ENCODE results near the gene RIMBP3C.
"Not testable (repeated sequence)": the region's sequence is repeated elsewhere in the genome, so short reads cannot be mapped to it uniquely, and the experiment has no call there.

RIMBP3C gene, protein sequence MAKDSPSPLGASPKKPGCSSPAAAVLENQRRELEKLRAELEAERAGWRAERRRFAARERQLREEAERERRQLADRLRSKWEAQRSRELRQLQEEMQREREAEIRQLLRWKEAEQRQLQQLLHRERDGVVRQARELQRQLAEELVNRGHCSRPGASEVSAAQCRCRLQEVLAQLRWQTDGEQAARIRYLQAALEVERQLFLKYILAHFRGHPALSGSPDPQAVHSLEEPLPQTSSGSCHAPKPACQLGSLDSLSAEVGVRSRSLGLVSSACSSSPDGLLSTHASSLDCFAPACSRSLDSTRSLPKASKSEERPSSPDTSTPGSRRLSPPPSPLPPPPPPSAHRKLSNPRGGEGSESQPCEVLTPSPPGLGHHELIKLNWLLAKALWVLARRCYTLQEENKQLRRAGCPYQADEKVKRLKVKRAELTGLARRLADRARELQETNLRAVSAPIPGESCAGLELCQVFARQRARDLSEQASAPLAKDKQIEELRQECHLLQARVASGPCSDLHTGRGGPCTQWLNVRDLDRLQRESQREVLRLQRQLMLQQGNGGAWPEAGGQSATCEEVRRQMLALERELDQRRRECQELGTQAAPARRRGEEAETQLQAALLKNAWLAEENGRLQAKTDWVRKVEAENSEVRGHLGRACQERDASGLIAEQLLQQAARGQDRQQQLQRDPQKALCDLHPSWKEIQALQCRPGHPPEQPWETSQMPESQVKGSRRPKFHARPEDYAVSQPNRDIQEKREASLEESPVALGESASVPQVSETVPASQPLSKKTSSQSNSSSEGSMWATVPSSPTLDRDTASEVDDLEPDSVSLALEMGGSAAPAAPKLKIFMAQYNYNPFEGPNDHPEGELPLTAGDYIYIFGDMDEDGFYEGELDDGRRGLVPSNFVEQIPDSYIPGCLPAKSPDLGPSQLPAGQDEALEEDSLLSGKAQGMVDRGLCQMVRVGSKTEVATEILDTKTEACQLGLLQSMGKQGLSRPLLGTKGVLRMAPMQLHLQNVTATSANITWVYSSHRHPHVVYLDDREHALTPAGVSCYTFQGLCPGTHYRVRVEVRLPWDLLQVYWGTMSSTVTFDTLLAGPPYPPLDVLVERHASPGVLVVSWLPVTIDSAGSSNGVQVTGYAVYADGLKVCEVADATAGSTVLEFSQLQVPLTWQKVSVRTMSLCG (N-terminal part only)

DNA sequence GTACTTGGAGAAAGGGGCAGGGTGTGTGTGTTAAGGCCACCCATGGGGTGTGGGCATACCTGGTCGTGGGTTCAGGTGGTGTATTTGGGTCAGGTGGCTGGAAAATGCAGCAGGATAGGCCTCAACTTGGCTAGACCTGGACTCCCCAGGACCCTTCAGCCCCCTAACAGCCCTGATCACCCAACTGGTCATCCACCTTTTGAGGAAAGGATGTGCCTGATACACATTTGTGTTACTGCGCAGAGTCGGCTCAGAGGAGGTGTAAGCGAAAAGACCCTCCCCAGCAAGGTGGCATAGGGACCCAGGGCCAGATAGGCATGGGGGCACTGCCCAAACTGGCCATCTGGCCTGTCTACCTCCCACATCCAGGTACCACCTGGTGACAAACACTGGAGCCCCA is at the start of gene RIMBP3C:
Gene RIMBP3C (minus strand): TSS at position 101 of the 400 bp plus-strand sequence. CDS start 485 bp downstream, outside the sequence.
- DNase-seq, result not testable (repeated sequence)

DNA sequence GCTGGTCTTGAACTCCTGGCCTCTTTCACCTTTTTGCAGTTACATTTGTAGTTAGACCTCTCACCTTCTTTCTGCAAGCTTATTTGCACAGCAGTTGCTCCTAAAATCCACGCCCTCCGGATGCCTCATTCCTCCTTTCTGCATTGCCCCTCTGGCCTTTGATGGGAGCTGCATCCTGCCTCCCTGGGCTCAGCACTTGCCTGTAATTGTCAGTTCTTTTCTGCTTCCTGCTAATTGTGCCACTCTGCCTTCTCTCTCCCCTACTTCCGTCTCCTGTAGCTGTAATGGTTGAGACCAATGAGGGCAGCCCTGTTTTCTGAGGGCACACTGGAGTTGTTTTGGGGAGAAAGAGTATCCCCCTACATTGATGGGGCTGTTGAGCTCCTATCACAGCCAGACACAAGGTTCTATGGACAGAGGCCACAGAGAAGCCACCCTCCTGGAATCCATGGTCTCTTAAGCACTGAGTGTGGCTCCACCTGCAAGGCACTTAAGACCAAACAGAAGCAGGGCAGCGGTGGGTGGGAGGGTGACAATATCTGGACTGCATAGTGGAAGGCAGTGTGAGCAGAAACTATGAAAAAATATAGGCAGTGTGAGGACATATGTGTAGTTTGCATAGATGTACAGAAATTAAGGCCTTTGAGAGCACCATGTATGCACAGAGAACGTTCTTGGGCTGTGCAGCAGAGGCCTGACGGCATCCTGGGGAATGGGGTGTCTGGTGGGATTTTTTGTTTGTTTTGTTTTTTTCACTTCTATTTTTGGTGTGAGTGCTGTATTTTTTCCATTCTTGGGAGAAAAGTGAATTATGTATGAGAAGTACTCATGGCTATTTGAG is 48.0 kb upstream of the RIMBP3C start:
- no peak for DNase-seq

DNA sequence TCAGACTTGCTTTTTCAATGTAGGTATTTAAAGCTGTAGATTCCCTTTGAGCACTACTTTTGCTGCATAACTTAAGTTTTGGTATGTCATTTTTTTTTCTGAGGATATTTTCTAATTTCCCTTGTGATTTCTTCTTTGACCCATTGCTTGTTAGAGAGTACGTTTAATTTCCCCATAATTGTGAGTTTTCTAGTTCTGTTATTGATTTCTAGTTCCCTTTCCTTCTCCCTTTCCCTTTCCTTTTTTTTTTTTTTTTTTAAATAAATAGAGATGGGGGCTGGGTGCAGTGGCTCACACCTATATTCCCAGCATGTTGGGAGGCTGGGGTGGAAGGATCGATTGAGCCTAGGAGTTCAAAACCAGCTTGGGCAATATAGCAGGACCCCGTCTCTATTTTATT is 47.0 kb upstream of the RIMBP3C start:
- no peak for DNase-seq

DNA sequence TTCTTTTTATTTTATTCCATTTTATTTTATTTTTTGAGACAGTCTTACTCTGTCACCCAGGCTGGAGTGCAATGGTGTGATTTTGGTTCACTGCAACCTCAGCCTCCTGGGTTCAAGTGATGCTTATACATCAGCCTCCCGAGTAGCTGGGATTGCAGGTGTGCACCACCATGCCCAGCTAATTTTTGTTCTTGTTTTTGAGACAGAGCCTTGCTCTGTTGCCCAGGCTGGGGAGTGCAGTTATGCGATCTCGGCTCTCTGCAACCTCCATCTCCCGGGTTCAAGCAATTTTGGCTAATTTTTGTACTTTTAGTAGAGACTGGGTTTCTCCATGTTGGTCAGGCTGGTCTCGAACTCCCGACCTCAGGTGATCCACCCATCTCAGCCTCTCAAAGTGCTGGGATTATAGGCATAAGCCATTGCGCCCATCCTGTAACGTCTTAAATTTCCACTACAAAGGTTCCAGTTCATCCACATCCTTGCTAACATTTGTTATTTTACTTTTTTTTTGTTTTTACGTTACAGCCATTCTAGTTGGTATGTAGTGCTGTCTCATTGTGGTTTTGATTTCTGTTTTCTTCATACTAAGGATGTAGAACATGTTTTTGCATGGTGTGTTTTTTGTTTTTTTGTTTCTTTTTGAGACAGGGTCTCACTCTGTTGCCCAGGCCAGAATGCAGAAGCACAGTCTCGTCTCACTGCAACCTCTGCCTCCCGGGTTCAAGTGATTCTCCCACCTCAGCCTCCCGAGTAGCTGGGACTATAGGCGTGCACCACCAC is 45.3 kb upstream of the RIMBP3C start:
- not testable (repeated sequence) for DNase-seq

DNA sequence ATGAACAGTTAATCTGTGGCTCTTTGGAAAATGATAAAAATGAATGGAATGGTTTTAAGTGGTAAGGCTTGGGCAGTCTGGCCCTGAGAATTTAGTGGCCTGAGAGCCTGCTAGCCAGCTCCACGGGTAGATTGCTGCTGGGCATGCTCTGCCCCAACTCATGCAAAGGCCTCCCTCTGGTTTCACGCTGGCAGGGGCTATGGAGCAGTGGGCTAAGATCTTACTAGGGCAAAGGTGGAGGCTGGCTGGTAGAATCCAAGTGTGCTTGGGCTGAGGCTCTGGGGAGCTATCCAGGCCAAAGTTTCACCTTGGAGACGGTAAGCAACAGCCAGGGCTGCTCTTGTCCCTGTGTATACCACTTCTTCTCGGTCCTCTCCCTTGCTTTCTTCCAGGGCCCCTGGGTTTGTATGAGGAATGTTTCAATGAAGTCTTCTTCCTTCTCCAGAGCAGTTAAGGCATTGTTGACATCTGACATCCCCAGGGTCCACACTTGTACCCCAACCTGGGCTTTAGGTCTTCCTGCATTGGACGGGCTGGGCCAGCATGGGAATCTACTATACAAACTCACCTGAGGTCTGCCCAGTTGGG is 43.7 kb upstream of the RIMBP3C start:
- no peak for DNase-seq

DNA sequence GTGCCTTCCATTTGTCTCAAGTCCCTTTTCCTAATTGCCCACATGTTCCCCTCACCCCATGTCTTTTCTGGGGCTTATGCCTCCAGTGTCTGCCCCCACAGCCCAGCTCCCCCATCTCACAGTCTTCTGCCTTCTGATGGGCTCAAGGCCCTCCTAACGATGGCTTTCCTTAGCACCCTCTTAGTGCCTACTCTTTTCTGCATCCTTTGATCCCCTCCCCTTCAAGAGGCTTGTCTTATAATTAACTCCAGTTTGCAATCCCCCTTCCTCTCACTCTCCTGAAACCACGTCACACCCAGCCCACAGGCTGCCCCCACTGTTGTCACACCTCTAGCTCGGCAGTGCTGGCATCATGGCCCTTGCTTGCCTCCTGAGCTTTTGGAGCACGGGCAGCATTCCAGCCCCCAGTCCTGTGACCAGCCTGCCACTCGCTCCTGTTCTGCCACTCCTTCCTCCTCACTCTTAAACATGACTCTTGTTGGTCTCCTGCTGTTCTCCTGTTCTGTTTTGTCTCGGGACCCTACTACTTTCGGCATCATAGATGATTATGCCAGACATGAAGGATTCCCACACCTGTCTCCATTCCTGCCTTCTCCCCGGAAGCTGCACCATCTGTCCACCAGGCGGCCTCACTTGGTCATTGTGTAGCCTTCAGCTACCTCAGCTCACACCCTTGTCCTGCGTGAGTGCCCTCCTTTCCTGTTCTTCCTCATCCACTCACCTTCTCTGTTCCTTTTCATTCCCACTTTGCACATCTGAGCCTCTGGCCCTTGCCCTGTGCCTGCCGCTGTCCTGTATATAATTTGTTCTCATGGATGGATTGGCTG is 42.4 kb upstream of the RIMBP3C start:
- DNase-seq, result no peak

DNA sequence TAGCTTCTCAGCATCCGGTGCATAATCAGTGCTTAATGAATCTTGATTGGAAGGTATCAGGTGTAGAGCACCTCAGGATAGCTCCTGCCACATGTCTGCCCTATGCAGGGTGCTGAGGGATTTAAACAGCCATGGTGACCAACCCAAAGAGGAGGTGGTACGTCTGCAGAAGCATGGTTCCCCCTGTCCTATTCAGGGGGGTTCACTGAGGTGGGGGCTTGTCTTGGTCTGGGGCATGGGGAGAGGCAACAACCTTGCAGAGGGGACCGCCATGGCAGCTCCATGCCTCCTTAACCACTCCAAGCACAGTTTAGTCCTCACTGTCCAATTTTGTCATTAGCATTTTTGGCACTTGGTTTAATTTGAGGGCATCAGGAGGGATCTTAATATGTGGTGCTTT is 41.2 kb upstream of the RIMBP3C start:
- no peak for DNase-seq

DNA sequence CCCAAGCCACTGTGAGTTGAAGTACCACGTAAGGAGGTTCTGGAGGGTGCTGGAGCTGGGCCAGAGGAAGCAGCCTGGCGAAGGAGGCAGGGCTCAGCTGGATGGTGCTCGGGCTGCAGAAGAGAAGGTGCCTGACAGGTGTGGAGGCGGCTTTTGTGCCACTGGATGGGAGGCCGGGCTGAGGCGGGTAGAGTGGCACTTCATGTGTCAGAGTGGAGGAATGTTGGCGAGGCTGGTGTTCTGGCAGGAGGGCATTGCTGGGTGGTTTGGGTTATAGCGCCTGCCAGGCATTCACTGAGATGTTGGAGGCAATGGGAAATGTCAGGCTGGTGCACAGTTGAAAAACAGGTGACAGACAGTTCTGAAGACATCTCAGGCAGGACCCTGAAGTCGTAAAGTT is 40.4 kb upstream of the RIMBP3C start:
- DNase-seq, result no peak

DNA sequence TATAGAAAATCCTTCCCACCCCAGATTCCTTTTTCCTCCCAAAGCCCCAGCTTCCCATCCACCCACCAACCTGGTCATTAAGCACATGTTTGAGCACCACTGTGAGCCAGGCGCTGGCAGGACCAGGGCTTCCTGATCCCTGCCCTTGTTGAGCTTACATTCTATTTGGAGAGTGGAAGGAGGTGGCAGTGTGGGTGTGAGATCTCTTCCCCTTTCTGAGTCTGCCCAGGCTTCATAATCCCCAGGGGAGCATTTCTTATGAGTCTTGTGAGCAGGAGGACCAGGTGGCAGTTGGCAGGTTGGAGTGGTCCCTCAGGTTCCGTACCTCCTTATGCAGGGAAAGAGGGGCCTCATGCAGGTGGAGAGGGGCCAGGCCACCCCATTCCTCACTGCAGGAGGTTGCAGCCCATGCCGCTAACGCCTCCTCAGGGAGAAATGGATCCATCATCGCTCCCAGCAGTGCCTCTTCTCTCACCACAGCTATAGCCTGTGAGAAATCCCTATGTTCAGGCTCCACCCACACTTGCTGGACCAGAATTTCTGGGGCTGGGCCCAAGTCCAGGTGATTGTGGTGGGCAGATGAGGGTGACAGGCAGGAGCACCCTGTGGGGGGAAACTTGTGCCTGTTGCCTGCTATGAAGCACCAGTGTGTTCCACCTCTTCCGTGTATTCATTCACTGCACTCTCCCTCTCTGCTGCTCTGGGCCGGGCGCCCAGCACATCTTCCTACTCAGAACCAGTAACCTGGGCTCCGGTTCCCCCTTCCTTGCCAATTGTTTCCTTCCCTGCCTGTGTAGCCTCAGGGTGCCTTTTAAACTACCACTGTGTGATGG is 39.8 kb upstream of the RIMBP3C start:
- DNase-seq, result no peak

DNA sequence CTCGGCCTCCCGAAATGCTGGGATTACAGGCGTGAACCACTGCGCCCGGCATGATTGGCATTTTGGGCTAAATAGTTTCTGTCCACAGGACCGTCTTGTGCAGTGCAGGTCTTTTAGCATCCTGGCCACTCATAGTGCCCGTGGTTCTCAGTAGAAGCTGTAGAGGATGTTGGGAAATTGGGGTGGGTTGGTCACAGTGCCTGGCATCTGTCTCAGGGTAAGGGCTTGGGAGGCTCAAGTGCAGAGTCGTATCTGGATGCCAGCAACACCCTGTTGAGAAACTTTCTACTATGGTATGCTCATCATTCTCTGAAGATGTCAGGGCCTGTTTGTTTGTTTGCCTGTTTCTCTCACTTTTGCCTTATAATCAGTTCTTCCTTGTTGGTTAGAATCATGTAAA is 38.1 kb upstream of the RIMBP3C start:
- DNase-seq, result no peak

DNA sequence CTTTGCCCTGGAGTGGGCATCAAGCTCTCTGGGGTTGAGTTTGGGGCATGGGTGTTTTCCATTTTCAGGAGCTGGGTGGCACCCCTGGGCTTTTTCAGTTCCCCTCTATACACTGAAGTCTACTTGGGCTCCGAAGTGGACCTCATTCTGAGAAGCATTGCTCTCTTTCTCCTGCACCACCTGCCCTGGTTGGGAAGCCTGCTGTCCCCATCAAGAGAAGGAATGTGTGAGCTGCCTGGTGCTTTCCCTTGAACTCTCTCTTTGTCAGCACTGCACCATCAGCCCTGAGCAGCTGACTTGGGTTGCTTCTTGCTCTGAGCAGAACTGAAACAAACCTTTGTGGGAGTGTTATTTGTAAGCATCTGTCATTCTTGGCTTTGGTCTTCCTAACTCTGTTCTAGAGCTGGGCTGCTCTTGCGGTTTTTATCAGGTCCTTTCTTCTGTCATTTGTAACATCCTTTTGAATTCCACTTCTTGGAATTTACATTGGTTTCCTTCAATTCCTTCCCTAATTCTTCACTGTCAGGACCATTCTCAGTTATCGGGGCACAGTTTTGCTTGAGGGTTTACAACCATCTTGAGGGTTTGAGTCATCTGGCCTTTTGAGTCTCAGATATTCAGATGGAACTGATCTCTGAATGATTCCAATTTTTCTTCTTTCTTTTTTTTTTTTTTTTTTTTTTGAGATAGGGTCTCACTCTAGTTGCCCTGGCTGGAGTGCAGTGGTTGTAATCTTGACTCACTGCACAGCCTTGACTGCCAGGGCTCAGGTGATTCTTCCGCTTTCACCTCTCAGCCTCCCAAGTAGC is 36.7 kb upstream of the RIMBP3C start:
- no peak for DNase-seq

DNA sequence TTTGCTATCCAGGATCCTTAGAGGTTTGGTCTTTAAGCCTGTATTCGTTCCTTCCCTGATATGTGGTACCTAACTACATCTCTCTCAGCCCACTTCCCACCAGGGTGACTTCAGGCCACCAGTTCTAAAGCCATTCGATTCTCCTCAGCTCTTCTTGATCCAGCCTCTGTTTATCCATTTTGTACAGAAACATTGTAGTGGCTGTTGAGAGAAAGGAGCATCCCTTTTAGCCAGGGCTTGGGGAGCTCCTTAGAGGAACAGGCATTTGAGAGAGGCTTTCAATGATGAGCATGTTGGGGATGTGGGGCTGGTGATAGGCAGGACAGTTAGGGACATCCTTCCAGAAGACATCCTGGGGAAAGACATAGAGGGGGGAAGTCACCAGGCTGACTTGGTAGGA is 34.1 kb upstream of the RIMBP3C start:
- no peak for DNase-seq

DNA sequence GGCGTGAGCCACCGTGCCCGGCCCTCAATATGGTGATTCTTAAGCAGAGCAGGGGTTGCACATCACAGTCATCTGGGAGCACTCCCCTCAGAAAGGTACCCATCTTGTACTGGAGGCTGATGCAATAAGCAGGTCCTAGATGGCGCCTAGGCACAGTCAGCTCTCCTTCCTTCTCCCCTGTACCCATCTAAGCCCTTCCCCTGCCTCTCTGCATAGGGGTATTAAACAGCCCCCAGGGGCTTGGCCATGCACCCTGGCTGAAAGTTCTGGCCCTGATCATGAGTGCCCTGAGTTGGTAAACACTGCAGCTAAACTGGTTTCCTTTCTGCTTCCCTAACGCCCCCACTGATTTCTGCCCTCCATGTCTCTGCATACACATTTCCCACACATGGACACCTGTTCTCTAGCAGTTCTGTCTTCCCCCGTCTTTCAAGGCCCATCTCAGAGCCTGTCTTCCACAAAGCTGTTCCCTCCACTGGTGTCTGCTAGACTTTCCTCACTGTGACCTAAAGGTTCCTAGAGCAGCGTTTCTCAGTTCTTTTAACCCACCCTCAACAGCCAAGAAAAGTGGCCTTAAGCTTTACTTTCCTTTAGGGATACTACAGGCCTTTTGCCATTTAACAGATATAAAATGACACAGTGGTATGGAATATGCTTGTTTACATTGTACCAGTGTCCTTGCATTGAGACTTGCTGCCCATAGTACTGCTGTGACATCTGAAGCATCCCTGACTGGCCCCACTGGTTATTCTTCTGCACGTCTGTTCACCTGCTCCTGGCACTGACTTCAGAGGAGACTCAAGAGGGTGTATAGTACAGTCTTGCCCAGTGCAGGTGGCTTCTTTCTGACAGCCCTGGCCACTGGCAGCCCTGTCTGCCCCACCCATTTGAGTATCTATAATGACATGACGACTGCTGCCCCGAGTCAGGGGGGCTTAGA is 31.8 kb upstream of the RIMBP3C start:
- peak; percentile 49 for DNase-seq

DNA sequence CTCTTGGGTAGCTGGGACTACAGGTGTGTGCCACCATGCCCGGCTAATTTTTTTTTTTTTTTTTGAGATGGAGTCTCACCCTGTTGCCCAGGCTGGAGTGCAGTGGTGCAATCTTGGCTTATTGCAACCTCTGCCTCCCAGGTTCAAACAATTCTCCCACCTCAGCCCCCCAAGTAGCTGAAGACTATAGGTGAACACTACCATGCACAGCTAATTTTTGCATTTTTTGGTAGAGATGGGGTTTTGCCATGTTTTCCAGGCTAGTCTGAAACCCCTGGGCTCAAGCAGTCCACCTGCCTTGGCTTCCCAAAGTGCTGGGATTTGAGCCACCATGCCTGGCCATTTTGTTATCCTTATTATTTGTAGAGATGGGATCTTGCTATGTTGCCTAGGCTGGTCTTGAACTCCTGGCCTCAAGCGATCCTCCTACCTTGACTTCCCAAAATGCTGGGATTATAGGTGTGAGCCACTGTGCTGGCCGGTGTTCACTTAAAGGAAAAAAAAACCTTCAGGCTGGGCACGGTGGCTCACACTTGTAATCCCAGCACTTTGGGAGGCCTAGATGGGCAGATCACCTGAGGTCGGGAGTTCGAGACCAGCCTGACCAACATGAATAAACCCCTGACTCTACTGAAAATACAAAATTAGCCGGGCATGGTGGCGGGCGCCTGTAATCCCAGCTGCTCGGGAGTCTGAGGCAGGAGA is 29.9 kb upstream of the RIMBP3C start:
- not testable (repeated sequence) for DNase-seq

DNA sequence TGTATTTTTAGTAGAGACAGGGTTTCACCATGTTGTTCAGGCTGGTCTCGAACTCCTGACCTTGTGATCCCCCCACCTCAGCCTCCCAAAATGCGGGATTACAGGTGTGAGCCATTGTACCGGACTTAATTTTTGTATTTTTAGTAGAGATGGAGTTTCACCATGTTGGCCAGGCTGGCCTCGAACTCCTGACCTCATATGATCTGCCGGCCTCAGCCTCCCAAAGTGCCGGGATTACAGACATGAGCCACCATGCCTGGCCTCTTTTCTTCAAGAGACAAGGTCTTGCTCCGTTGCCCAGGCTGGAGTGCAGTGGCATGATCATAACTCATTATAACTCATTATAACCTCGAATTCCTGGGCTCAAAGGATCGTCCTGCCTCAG is 29.4 kb upstream of the RIMBP3C start:
- DNase-seq, result not testable (repeated sequence)

DNA sequence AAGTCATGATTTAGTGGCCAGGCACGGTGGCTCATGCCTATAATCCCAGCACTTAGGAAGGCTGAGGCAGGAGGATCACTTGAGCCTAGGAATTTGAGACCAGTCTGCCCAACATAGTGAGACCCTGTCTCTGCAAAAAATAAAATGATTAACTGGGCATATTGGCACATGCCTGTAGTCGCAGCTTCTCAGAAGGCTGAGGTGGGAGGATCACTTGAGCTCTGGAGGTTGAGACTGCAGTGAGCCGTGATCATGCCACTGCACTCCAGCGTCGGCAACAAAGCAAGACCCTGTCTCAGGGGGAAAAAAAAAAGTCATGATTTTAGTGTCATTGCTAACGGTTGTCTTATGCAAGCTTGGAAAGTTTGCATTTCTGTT is 28.2 kb upstream of the RIMBP3C start:
- DNase-seq, result no peak
